LNCaP clone FGC (cell line): Measurements from ENCODE around the gene TC2N.

Experiments used
- DNase-seq: peaks from one replicate; pipeline ENCODE4 v3.0.0-alpha.2; 2011; ENCODE audit warnings: low read depth
- H3K4me3 ChIP-seq: 2 replicates; pipeline ENCODE4 v1.5.1; 2011; ENCODE audit warnings: mild to moderate bottlenecking, low read depth, low read length, control low read depth
- TF ChIP-seq, protein P1 (sequence below): IDR thresholded peaks from 2 replicates; pipeline ENCODE4 v1.5.1; 2012; ENCODE audit warnings: mild to moderate bottlenecking; ENCODE audit not compliant: control insufficient read depth, insufficient read depth; ENCODE audit errors: extremely low read depth

TC2N gene

GRCh38 chr14:91867316-91867988, at the start of gene TC2N:
Gene TC2N, minus strand, starts transcription at chr14:91867536. Its CDS starts 53,767 bp downstream, at chr14:91813769.
- no peak within 1 kb of the TSS for H3K4me3 ChIP-seq
- no peak for DNase-seq

DNA sequence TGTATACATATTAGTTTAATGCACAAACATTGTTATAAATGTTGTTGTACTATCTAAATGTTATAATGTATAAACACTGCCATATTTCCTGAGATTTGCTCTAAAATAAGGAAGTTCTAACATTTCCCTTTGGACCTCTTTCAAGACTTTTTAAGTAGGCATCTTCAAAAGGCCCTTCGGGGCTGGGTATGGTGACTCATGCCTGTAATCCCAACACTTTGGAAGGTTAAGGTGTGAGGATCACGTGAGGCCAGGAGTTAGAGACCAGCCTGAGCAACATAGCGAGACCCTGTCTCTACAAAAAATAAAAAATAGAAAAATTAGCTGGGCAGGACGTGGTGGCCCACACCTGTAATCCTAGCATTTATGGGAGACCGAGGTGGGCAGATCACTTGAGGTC, 44.7 kb upstream of the TC2N start:
- no peak overlapping the region for H3K4me3 ChIP-seq
- DNase-seq, result no peak
- TF ChIP-seq, protein P1, sequence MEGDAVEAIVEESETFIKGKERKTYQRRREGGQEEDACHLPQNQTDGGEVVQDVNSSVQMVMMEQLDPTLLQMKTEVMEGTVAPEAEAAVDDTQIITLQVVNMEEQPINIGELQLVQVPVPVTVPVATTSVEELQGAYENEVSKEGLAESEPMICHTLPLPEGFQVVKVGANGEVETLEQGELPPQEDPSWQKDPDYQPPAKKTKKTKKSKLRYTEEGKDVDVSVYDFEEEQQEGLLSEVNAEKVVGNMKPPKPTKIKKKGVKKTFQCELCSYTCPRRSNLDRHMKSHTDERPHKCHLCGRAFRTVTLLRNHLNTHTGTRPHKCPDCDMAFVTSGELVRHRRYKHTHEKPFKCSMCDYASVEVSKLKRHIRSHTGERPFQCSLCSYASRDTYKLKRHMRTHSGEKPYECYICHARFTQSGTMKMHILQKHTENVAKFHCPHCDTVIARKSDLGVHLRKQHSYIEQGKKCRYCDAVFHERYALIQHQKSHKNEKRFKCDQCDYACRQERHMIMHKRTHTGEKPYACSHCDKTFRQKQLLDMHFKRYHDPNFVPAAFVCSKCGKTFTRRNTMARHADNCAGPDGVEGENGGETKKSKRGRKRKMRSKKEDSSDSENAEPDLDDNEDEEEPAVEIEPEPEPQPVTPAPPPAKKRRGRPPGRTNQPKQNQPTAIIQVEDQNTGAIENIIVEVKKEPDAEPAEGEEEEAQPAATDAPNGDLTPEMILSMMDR, result no peak

More at GRCh38 chr14:91867316-91867988, at the start of gene TC2N:
- TF ChIP-seq, protein P1, result no peak

DNA sequence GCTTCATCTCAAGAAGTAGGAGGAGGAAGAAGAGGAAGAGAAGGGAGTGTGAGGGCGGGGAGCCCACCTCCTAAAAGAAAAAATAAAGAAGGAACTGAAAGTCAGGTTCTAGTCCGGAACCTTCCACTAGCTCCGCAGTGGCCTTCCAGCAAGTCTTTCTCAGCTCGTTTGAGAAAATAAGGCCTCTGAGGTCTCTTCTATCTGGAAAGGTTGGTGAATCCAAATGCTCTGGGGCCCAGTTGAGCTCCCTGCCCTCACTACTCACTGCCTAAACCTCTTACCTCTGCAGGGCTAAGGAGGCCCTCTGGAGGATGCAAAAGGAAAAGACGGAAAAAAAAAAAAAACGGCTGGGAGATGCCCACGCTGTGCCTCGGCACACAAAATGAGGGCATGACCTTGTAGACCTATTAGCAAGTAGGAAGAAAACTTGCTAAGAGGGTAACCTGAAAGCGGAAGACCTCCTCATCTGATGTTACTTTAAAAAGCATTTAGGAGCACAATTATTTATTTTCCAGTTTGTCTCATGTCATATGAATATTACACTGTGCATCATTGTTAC, 44.2 kb upstream of the TC2N start:
- TF ChIP-seq, protein P1, result peak; percentile 67
- H3K4me3 ChIP-seq, result no peak overlapping the region

DNA sequence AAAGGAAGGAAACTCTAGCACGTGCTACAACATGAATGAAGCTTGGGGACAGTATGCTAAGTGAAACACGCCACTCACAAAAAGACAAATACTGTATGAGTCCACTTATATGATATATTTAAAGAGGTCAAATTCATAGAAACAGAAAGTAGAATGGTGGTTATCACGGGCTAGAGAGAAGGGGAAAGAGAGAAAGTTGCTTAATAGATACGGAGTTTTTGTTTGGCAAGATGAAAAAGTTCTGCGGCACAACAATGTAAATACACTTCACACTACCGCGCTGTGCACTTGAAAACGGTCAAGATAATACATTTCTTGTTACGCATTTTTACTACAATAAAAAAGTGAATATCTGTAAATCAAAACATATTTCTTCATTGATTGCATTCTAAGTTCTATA, 42.9 kb upstream of the TC2N start:
- TF ChIP-seq, protein P1, result no peak

More for the DNA sequence above, 44.2 kb upstream of the TC2N start:
- DNase-seq, result peak; percentile 30

GRCh38 chr14:91906374-91906773, 39.0 kb upstream of the TC2N start:
- TF ChIP-seq, protein P1, result no peak
- H3K4me3 ChIP-seq, result no peak overlapping the region
- DNase-seq, result no peak

More for the DNA sequence above, 42.9 kb upstream of the TC2N start:
- DNase-seq, result no peak
- H3K4me3 ChIP-seq, result no peak overlapping the region

- DNase-seq, result no peak
- TF ChIP-seq, protein P1, result no peak
- H3K4me3 ChIP-seq, result no peak overlapping the region
Observed at GRCh38 chr14:91904956-91905645, 37.8 kb upstream of the TC2N start.
